ENCODE results near the gene LRRC26. TPM values are rescaled to one million over a fixed set of nuclear protein-coding genes. Genes with fewer than 3 reads are reported as not detected.

LRRC26 gene
- total RNA-seq, 2 donors from 2014 or later, result not detected

DNA sequence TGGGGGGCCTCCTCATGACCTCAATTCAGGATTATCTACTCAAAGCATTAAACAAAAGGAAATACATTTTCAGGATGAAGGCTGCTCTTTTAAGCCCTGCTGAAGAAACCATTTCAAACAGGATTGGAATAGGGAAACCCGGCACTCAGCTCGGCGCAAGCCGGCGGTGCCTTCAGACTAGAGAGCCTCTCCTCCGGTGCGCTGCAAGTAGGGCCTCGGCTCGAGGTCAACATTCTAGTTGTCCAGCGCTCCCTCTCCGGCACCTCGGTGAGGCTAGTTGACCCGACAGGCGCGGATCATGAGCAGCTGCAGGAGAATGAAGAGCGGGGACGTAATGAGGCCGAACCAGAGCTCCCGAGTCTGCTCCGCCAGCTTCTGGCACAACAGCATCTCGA, 34.9 kb upstream of the LRRC26 start:
- no peaks in the 10 kb centered on the region for H3K9me3 Mint-ChIP-seq
- no peaks in the 10 kb centered on the region for H3K27me3 Mint-ChIP-seq
- H3K4me1 Mint-ChIP-seq, result peaks cover 15% of the 10 kb centered on the region
- H3K27ac Mint-ChIP-seq, result peak overlapping the region; percentile 88
- peak overlapping the region; percentile 90 for H3K4me3 Mint-ChIP-seq
- peaks cover 31% of the 10 kb centered on the region for H3K36me3 Mint-ChIP-seq (ENCODE audit: low read depth)
- ATAC-seq (replicated peaks), result no peak

GRCh38 chr9:137202966-137203365, 33.1 kb upstream of the LRRC26 start:
- Mint-ChIP-seq H3K27ac (no peak overlapping the region), H3K4me3 (peak overlapping the region; percentile 85), H3K9me3 (no peaks in the 10 kb centered on the region), H3K4me1 (peaks cover 15% of the 10 kb centered on the region), H3K36me3 (ENCODE audit: low read depth) (peaks cover 16% of the 10 kb centered on the region), H3K27me3 (no peaks in the 10 kb centered on the region)
- no peak for ATAC-seq (replicated peaks)

GRCh38 chr9:137201205-137201868, 31.5 kb upstream of the LRRC26 start:
- Mint-ChIP-seq H3K9me3 (no peaks in the 10 kb centered on the region), H3K27ac (peak overlapping the region; percentile 66), H3K4me1 (peaks cover 1% of the 10 kb centered on the region), H3K36me3 (ENCODE audit: low read depth) (peaks cover under 1% of the 10 kb centered on the region), H3K4me3 (peak overlapping the region; percentile 85), H3K27me3 (no peaks in the 10 kb centered on the region)
- no peak for ATAC-seq (replicated peaks)

DNA sequence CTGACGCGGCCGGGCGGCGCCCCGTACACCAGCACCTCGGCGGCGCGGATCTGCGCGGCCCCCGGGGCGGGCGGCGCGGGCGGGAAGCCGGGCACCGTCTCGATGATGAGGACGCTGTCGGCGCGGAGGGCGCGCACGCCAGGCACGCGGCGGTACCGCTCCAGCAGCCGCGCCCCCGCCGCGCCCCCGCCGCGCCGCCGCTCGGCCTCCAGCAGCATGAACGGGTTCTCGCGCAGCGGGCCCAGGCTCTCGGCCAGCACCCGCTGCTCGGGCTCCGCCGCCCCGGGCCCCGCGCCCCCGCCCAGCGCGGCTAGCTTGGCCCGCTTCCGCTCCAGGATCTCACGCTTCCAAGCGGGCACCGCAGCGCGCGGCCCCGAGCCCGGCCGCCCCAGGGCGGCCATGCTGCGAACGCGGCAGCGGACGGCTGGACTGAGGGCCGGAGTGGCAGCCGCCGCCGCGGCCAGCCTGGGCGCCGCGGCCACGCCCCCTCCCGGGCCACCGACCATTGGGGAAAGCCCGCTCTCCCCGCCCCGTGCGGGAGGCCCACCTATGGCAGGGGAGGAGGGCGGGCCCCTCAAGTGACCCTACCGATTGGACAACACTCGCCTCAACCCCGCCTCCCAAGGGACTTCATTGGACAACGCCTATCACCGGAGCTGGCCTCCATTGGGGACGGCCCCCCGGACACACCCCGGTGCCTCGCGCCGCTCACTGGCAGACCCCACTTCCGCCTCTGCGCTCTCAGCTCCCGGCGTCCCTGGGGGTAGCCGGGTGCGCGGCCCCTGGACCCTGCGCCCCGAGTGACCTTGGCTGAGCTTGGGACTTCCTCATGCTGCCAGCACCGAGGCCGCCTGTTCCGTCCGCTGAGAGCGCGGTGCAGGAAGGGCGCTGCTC, 30.7 kb upstream of the LRRC26 start, which contains the start of gene TPRN:
Gene TPRN (minus strand): TSS at position 431 of the 894 bp plus-strand sequence. CDS start 30 bp downstream, at position 401.
- Mint-ChIP-seq H3K27ac (peak within 1 kb of the TSS; percentile 66), H3K27me3 (no peaks in the 10 kb centered on the region), H3K36me3 (ENCODE audit: low read depth) (no peaks in the 10 kb centered on the region), H3K4me3 (peak within 1 kb of the TSS; percentile 85), H3K4me1 (no peaks in the 10 kb centered on the region), H3K9me3 (no peaks in the 10 kb centered on the region)
- ATAC-seq (replicated peaks), result peak; percentile 98

GRCh38 chr9:137199411-137200121, 29.7 kb upstream of the LRRC26 start:
- ATAC-seq (replicated peaks), result no peak
- Mint-ChIP-seq H3K27me3 (no peaks in the 10 kb centered on the region), H3K4me1 (no peaks in the 10 kb centered on the region), H3K4me3 (peak overlapping the region; percentile 69), H3K27ac (no peak overlapping the region), H3K36me3 (ENCODE audit: low read depth) (no peaks in the 10 kb centered on the region), H3K9me3 (no peaks in the 10 kb centered on the region)

DNA sequence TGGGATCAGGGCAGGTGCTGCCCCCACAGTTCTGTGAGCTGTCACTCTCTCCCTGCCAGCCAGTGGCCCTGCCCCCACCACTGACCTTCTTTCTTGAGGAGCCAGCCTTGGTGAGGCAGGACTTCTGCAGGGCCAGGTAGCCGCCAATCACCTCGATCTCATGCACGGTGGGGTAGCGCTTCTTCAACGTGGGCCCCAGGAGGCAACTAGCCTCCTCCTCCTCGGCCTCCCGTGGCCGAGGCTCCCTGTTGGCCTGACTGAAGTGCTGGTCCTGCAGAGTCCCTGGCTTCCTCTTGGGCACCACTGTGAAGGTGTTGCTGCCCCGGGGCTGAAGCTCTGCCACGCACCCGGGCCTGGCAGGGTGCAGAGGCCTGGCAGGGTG, 29.0 kb upstream of the LRRC26 start:
- Mint-ChIP-seq H3K9me3 (no peaks in the 10 kb centered on the region), H3K27me3 (no peaks in the 10 kb centered on the region), H3K27ac (no peak overlapping the region), H3K36me3 (ENCODE audit: low read depth) (no peaks in the 10 kb centered on the region), H3K4me1 (no peaks in the 10 kb centered on the region), H3K4me3 (peak overlapping the region; percentile 69)
- ATAC-seq (replicated peaks), result no peak

- Mint-ChIP-seq H3K36me3 (ENCODE audit: low read depth) (no peaks in the 10 kb centered on the region), H3K4me3 (no peak overlapping the region), H3K9me3 (no peaks in the 10 kb centered on the region), H3K27ac (no peak overlapping the region), H3K4me1 (no peaks in the 10 kb centered on the region), H3K27me3 (no peaks in the 10 kb centered on the region)
- no peak for ATAC-seq (replicated peaks)
These were observed 28.4 kb upstream of the LRRC26 start for GRCh38 chr9:137198051-137198901.

GRCh38 chr9:137195525-137196220, 25.8 kb upstream of the LRRC26 start:
- H3K27me3 Mint-ChIP-seq, result no peaks in the 10 kb centered on the region
- H3K9me3 Mint-ChIP-seq, result no peaks in the 10 kb centered on the region
- no peak overlapping the region for H3K4me3 Mint-ChIP-seq
- no peak overlapping the region for H3K27ac Mint-ChIP-seq
- ATAC-seq (replicated peaks), result no peak
- H3K4me1 Mint-ChIP-seq, result no peaks in the 10 kb centered on the region
- peaks cover 6% of the 10 kb centered on the region for H3K36me3 Mint-ChIP-seq (ENCODE audit: low read depth)

- Mint-ChIP-seq H3K4me3 (no peak overlapping the region), H3K27ac (no peak overlapping the region), H3K4me1 (no peaks in the 10 kb centered on the region), H3K27me3 (no peaks in the 10 kb centered on the region), H3K9me3 (no peaks in the 10 kb centered on the region), H3K36me3 (ENCODE audit: low read depth) (peaks cover 8% of the 10 kb centered on the region)
- ATAC-seq (replicated peaks), result no peak
These were observed 25.1 kb upstream of the LRRC26 start for GRCh38 chr9:137194909-137195308.

GRCh38 chr9:137194388-137194787, 24.5 kb upstream of the LRRC26 start:
- ATAC-seq (replicated peaks), result no peak
- Mint-ChIP-seq H3K9me3 (no peaks in the 10 kb centered on the region), H3K4me1 (no peaks in the 10 kb centered on the region), H3K27ac (no peak overlapping the region), H3K36me3 (ENCODE audit: low read depth) (peaks cover 8% of the 10 kb centered on the region), H3K27me3 (no peaks in the 10 kb centered on the region), H3K4me3 (no peak overlapping the region)

DNA sequence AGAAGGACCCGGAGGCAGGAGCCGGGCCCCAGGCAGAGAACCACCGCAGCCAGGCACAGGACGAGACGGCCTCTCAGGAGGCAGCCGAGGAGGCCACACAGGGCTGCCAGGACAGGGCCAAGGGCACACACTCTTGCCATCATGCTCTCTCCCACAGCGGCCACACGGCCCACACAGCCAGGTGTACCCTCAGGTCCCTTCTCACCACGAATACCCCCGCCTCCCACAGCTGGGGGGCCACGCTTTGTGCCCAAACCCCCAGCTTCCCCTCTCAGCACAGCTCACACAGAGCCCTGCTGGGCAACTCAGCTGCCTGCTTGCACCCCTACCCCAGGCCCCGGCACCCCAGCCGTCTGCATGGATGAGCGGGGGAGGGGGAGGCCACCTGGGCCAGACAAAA, 23.9 kb upstream of the LRRC26 start:
- Mint-ChIP-seq H3K4me1 (no peaks in the 10 kb centered on the region), H3K36me3 (ENCODE audit: low read depth) (peaks cover 8% of the 10 kb centered on the region), H3K9me3 (no peaks in the 10 kb centered on the region), H3K27ac (no peak overlapping the region), H3K27me3 (no peaks in the 10 kb centered on the region), H3K4me3 (no peak overlapping the region)
- ATAC-seq (replicated peaks), result no peak

DNA sequence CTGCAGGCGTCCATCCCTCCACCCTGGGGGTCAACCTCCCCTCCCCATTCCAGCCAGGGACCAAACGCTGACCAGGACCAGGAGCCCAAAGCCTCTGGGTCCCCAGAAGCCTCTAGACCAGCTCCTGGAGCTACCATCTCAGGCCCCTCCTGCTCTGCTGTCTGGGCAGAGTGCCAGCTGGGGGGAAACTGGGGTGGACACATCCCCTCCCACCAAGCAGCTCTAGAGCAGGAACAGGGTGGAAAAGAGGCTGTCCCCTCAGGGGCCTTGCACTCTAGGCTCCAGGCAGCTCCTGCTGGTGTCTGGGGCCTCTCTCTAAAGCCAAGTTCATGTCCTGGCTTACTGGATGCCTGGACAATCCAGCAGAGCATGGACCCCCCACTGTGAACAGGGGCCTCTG, 23.0 kb upstream of the LRRC26 start:
- H3K27me3 Mint-ChIP-seq, result no peaks in the 10 kb centered on the region
- no peak for ATAC-seq (replicated peaks)
- H3K4me1 Mint-ChIP-seq, result no peaks in the 10 kb centered on the region
- no peak overlapping the region for H3K4me3 Mint-ChIP-seq
- peaks cover 8% of the 10 kb centered on the region for H3K36me3 Mint-ChIP-seq (ENCODE audit: low read depth)
- no peak overlapping the region for H3K27ac Mint-ChIP-seq
- no peaks in the 10 kb centered on the region for H3K9me3 Mint-ChIP-seq

- H3K27ac Mint-ChIP-seq, result no peak overlapping the region
- peaks cover 3% of the 10 kb centered on the region for H3K4me1 Mint-ChIP-seq
- H3K36me3 Mint-ChIP-seq (ENCODE audit: low read depth), result peaks cover 8% of the 10 kb centered on the region
- no peaks in the 10 kb centered on the region for H3K27me3 Mint-ChIP-seq
- no peak overlapping the region for H3K4me3 Mint-ChIP-seq
- H3K9me3 Mint-ChIP-seq, result no peaks in the 10 kb centered on the region
- no peak for ATAC-seq (replicated peaks)
These were observed 22.6 kb upstream of the LRRC26 start for GRCh38 chr9:137192448-137192780.
